ENCODE results near the gene GSTO2.

Gene GSTO2

GRCh38 chr10:104345515-104345914 is 76.5 kb downstream of the GSTO2 start:
- H3K4me3 ChIP-seq (ENCODE audit: low read depth, low read length): no peak overlapping the region
- TF ChIP-seq CTCF (IDR thresholded peaks at IDR 0.05; ENCODE audit: low read depth, low read length, missing control alignments): no peak
- no peak for DNase-seq (ENCODE audit: low read depth)
- in situ Hi-C loops (cut with HindIII; ENCODE audit: low sequenced_read_pairs): no loop called here

GRCh38 chr10:104345941-104346340 is 77.0 kb downstream of the GSTO2 start:
- in situ Hi-C loops (cut with HindIII; ENCODE audit: low sequenced_read_pairs): no loop called here
- TF ChIP-seq CTCF (IDR thresholded peaks at IDR 0.05; ENCODE audit: low read depth, low read length, missing control alignments): no peak
- no peak overlapping the region for H3K4me3 ChIP-seq (ENCODE audit: low read depth, low read length)
- no peak for DNase-seq (ENCODE audit: low read depth)

- DNase-seq (ENCODE audit: low read depth): no peak
- no peak overlapping the region for H3K4me3 ChIP-seq (ENCODE audit: low read depth, low read length)
- in situ Hi-C loops (cut with HindIII; ENCODE audit: low sequenced_read_pairs): no loop called here
- no peak for TF ChIP-seq CTCF (IDR thresholded peaks at IDR 0.05; ENCODE audit: low read depth, low read length, missing control alignments)
These were observed 78.5 kb downstream of the GSTO2 start for GRCh38 chr10:104347295-104348045.

- no peak for DNase-seq (ENCODE audit: low read depth)
- in situ Hi-C loops (cut with HindIII; ENCODE audit: low sequenced_read_pairs): no loop called here
- no peak overlapping the region for H3K4me3 ChIP-seq (ENCODE audit: low read depth, low read length)
- TF ChIP-seq CTCF (IDR thresholded peaks at IDR 0.05; ENCODE audit: low read depth, low read length, missing control alignments): no peak
These were observed 79.6 kb downstream of the GSTO2 start for GRCh38 chr10:104348601-104349000.

- in situ Hi-C loops (cut with HindIII; ENCODE audit: low sequenced_read_pairs): no loop called here
- TF ChIP-seq CTCF (IDR thresholded peaks at IDR 0.05; ENCODE audit: low read depth, low read length, missing control alignments): no peak
- no peak overlapping the region for H3K4me3 ChIP-seq (ENCODE audit: low read depth, low read length)
- no peak for DNase-seq (ENCODE audit: low read depth)
These were observed 80.7 kb downstream of the GSTO2 start for GRCh38 chr10:104349623-104350126.

- peak; percentile 64 for TF ChIP-seq CTCF (IDR thresholded peaks at IDR 0.05; ENCODE audit: low read depth, low read length, missing control alignments)
- DNase-seq (ENCODE audit: low read depth): no peak
- no peak overlapping the region for H3K4me3 ChIP-seq (ENCODE audit: low read depth, low read length)
- in situ Hi-C loops (cut with HindIII; ENCODE audit: low sequenced_read_pairs): no loop called here
These were observed 81.2 kb downstream of the GSTO2 start for GRCh38 chr10:104350127-104350635.
